Body of pancreas (tissue), 4 donors: ENCODE data around the gene CLCA2. TPM values are rescaled to one million over a fixed set of nuclear protein-coding genes. Genes with fewer than 3 reads are reported as not detected.

Source experiments
- ATAC-seq: fragments of 150-250 bp; one replicate; pipeline ENCODE4 v1.9.1; 2016
- DNase-seq, 4 donors: peaks; one replicate each; pipeline ENCODE4 v3.0.0-alpha.2; 2019
- H3K27ac ChIP-seq, 4 donors: fragments of 200-600 bp; sonication (generic); 1 replicate in 3 of 4; 2 replicates in 1 of 4; pipeline versions ENCODE4 v1.5.1 to v1.6.1; 2016 to 2019; ENCODE audit warnings: mild to moderate bottlenecking in 1 of 4, mixed read lengths in 1 of 4, moderate library complexity in 1 of 4
- H3K27me3 ChIP-seq, 2 donors: fragments of 200-600 bp; sonication (generic); one replicate each; pipeline ENCODE4 v1.6.0; 2016; ENCODE audit warnings: mild to moderate bottlenecking in 1 of 2
- H3K36me3 ChIP-seq, 2 donors: fragments of 200-600 bp; sonication (generic); replicated peaks in 1 of 2; 2 replicates each; pipeline ENCODE4 v1.5.1; 2016; ENCODE audit warnings: low read depth in 2 of 2; ENCODE audit not compliant: insufficient read depth in 1 of 2
- H3K4me1 ChIP-seq: fragments of 200-600 bp; sonication (generic); one replicate; pipeline ENCODE4 v1.6.0; 2016
- H3K4me3 ChIP-seq, 2 donors: fragments of 200-600 bp; sonication (generic); 1 replicate in 1 of 2; 2 replicates in 1 of 2; pipeline ENCODE4 v1.5.1; 2016 to 2019
- H3K9me3 ChIP-seq, 3 donors: fragments of 200-600 bp; sonication (generic); 1 replicate in 2 of 3; 2 replicates in 1 of 3; pipeline ENCODE4 v1.5.1; 2016
- CTCF ChIP-seq, 7 experiments: fragments of 450-650 bp in 4 of 7; fragments of 200-600 bp in 3 of 7; sonication (generic) in 3 of 7; IDR thresholded peaks; one replicate each; pipeline ENCODE4 v1.5.1; 2016 to 2019; ENCODE audit warnings: antibody characterized with exemption in 7 of 7
- POLR2A ChIP-seq, 3 donors: fragments of 450-650 bp; IDR thresholded peaks; one replicate each; pipeline ENCODE4 v1.6.1; 2016; ENCODE audit warnings: antibody characterized with exemption in 3 of 3, mild to moderate bottlenecking in 2 of 3
- WGBS, 2 donors: methylation state at CpG; one replicate each; pipeline ENCODE4 v1.1.5; 2017; 5-methylcytosine and 5-hydroxymethylcytosine counted together
- intact Hi-C: fragments of 100-400 bp; cut with DNase I; formaldehyde crosslinking; loops from one replicate; pipeline ENCODE4 v1.15.1; 2023
- total RNA-seq, 2 donors: library from RNA; depleted of rRNA; stranded (reverse); fragments of >200 nt; gene quantifications; one replicate each; pipeline ENCODE4 v1.1.0, GENCODE V29; 2016

The CLCA2 gene
- total RNA-seq: not detected

- no peak for TF ChIP-seq CTCF (IDR thresholded peaks at IDR 0.05)
- TF ChIP-seq POLR2A (IDR thresholded peaks at IDR 0.05): no peak
- H3K27ac ChIP-seq: no peak within 1 kb of the TSS
- H3K9me3 ChIP-seq: no peaks in the 10 kb centered on the region
- no peak for DNase-seq
- no peak for ATAC-seq
- no peak within 1 kb of the TSS for H3K4me3 ChIP-seq
- H3K36me3 ChIP-seq: no peaks in the 10 kb centered on the region
- no peaks in the 10 kb centered on the region for H3K4me1 ChIP-seq
- H3K27me3 ChIP-seq: no peaks in the 10 kb centered on the region
- intact Hi-C loops: no loop called here
Measured at GRCh38 chr1:86423873-86424272, at the start of gene CLCA2. Gene CLCA2 (plus strand): TSS chr1:86424171. CDS start chr1:86424248, 77 bp downstream.

- Histone ChIP-seq H3K4me3 (no peak overlapping the region), H3K9me3 (peaks cover 0 to 5% (median 0%) of the 10 kb centered on the region in 3 donors), H3K27ac (no peak overlapping the region), H3K36me3 (peaks cover 0 to 1% of the 10 kb centered on the region in 2 donors), H3K4me1 (no peaks in the 10 kb centered on the region), H3K27me3 (no peaks in the 10 kb centered on the region)
- no peak for TF ChIP-seq CTCF (IDR thresholded peaks at IDR 0.05)
- TF ChIP-seq POLR2A (IDR thresholded peaks at IDR 0.05): no peak
- ATAC-seq (no peak), DNase-seq (no peak)
- intact Hi-C loops: loop anchor here (10.0 kb wide), 1 partner anchor 129 kb away; no protein-coding TSS in a partner anchor
- 82 to 93% methylated on average over 1 of the region's 1 CpG for WGBS, 2 donors
Measured at GRCh38 chr1:86375688-86376087, 48.3 kb upstream of the CLCA2 start.

GRCh38 chr1:86377341-86377740 lies 46.6 kb upstream of the CLCA2 start:
- DNase-seq (no peak), ATAC-seq (no peak)
- TF ChIP-seq POLR2A (IDR thresholded peaks at IDR 0.05) (no peak), CTCF (IDR thresholded peaks at IDR 0.05) (no peak)
- Histone ChIP-seq H3K27ac (no peak overlapping the region), H3K4me1 (no peaks in the 10 kb centered on the region), H3K36me3 (peaks cover 0 to 1% of the 10 kb centered on the region in 2 donors), H3K27me3 (no peaks in the 10 kb centered on the region), H3K9me3 (peaks cover 0 to 5% (median 0%) of the 10 kb centered on the region in 3 donors), H3K4me3 (no peak overlapping the region)
- intact Hi-C loops: loop anchor here (10.0 kb wide), 1 partner anchor 127 kb away; no protein-coding TSS in a partner anchor
- 100% methylated on average over 1 of the region's 1 CpG for WGBS, 2 donors

- peaks cover 0 to 1% of the 10 kb centered on the region in 2 donors for H3K36me3 ChIP-seq
- no peaks in the 10 kb centered on the region for H3K27me3 ChIP-seq
- H3K4me3 ChIP-seq: no peak overlapping the region
- H3K9me3 ChIP-seq: peaks cover 0 to 5% (median 0%) of the 10 kb centered on the region in 3 donors
- DNase-seq (no peak), ATAC-seq (no peak)
- H3K27ac ChIP-seq: no peak overlapping the region
- intact Hi-C loops: loop anchor here (10.0 kb wide), 1 partner anchor 126 kb away; no protein-coding TSS in a partner anchor
- H3K4me1 ChIP-seq: no peaks in the 10 kb centered on the region
- TF ChIP-seq CTCF (IDR thresholded peaks at IDR 0.05): no peak
- TF ChIP-seq POLR2A (IDR thresholded peaks at IDR 0.05): no peak
- 86 to 100% methylated on average over 1 of the region's 1 CpG for WGBS, 2 donors
Measured at GRCh38 chr1:86378813-86379212, 45.2 kb upstream of the CLCA2 start.

- DNase-seq (peak in 1 of 4 donors; percentile 17), ATAC-seq (peak; percentile 75)
- H3K4me1 ChIP-seq: no peaks in the 10 kb centered on the region
- 5 to 6% methylated on average over 4 of the region's 4 CpGs for WGBS, 2 donors
- H3K36me3 ChIP-seq: no peaks in the 10 kb centered on the region
- no peak overlapping the region for H3K4me3 ChIP-seq
- intact Hi-C loops: no loop called here
- H3K27me3 ChIP-seq: no peaks in the 10 kb centered on the region
- no peak overlapping the region for H3K27ac ChIP-seq
- H3K9me3 ChIP-seq: peaks cover 0 to 5% (median 0%) of the 10 kb centered on the region in 3 donors
- TF ChIP-seq POLR2A (IDR thresholded peaks at IDR 0.05) (no peak), CTCF (IDR thresholded peaks at IDR 0.05) (peak in 6 of 7 experiments; percentile 52 to 82 (median 76))
Measured at GRCh38 chr1:86380257-86380861, 43.6 kb upstream of the CLCA2 start.
